ENCODE measurements around the gene NPR1.

The NPR1 gene

GRCh38 chr1:153677718-153678518 lies 570 bp upstream of the NPR1 start:
- in situ Hi-C loops (cut with HindIII; ENCODE audit: low pct_ligation_motif_present, low sequenced_read_pairs), result no loop called here
- no peaks in the 10 kb centered on the region for H3K36me3 ChIP-seq (replicated peaks)
- peaks cover 33% of the 10 kb centered on the region for H3K27me3 ChIP-seq (replicated peaks)
- peak; percentile 39 for DNase-seq
- no peak overlapping the region for H3K27ac ChIP-seq
- peak; percentile 95 for TF ChIP-seq CTCF (IDR thresholded peaks at IDR 0.05; ENCODE audit: low read depth, low read length, missing control alignments)
- peak overlapping the region; percentile 32 for H3K4me3 ChIP-seq (ENCODE audit: low read depth, low read length)

GRCh38 chr1:153679337-153680119 lies 1.0 kb downstream of the NPR1 start:
- DNase-seq, result no peak
- Histone ChIP-seq H3K4me3 (ENCODE audit: low read depth, low read length) (peak overlapping the region; percentile 26), H3K27me3 (replicated peaks) (peaks cover 33% of the 10 kb centered on the region), H3K27ac (no peak overlapping the region), H3K36me3 (replicated peaks) (no peaks in the 10 kb centered on the region)
- peak; percentile 47 for TF ChIP-seq CTCF (IDR thresholded peaks at IDR 0.05; ENCODE audit: low read depth, low read length, missing control alignments)
- in situ Hi-C loops (cut with HindIII; ENCODE audit: low pct_ligation_motif_present, low sequenced_read_pairs), result no loop called here

GRCh38 chr1:153680120-153680403 lies 1.6 kb downstream of the NPR1 start:
- in situ Hi-C loops (cut with HindIII; ENCODE audit: low pct_ligation_motif_present, low sequenced_read_pairs), result no loop called here
- H3K27ac ChIP-seq, result no peak overlapping the region
- H3K27me3 ChIP-seq (replicated peaks), result peaks cover 33% of the 10 kb centered on the region
- no peak for TF ChIP-seq CTCF (IDR thresholded peaks at IDR 0.05; ENCODE audit: low read depth, low read length, missing control alignments)
- H3K36me3 ChIP-seq (replicated peaks), result no peaks in the 10 kb centered on the region
- no peak for DNase-seq
- H3K4me3 ChIP-seq (ENCODE audit: low read depth, low read length), result no peak overlapping the region

- no peak for TF ChIP-seq CTCF (IDR thresholded peaks at IDR 0.05; ENCODE audit: low read depth, low read length, missing control alignments)
- in situ Hi-C loops (cut with HindIII; ENCODE audit: low pct_ligation_motif_present, low sequenced_read_pairs), result no loop called here
- Histone ChIP-seq H3K27ac (no peak overlapping the region), H3K36me3 (replicated peaks) (no peaks in the 10 kb centered on the region), H3K27me3 (replicated peaks) (peaks cover 33% of the 10 kb centered on the region), H3K4me3 (ENCODE audit: low read depth, low read length) (no peak overlapping the region)
- no peak for DNase-seq
These were observed 4.2 kb downstream of the NPR1 start for GRCh38 chr1:153682730-153683129.

- TF ChIP-seq CTCF (IDR thresholded peaks at IDR 0.05; ENCODE audit: low read depth, low read length, missing control alignments), result no peak
- no peak overlapping the region for H3K4me3 ChIP-seq (ENCODE audit: low read depth, low read length)
- H3K36me3 ChIP-seq (replicated peaks), result no peaks in the 10 kb centered on the region
- no peak overlapping the region for H3K27ac ChIP-seq
- in situ Hi-C loops (cut with HindIII; ENCODE audit: low pct_ligation_motif_present, low sequenced_read_pairs), result no loop called here
- no peak for DNase-seq
- H3K27me3 ChIP-seq (replicated peaks), result peaks cover 24% of the 10 kb centered on the region
These were observed 5.4 kb downstream of the NPR1 start for GRCh38 chr1:153683854-153684253.
